Peyer's patch (tissue), 4 donors: ENCODE data around the gene UCP3.

Experiments used
- CTCF ChIP-seq, 6 experiments: fragments of 450-650 bp in 4 of 6; fragments of 200-600 bp in 2 of 6; sonication (generic) in 1 of 6; IDR thresholded peaks; one replicate each; pipeline ENCODE4 v1.5.1; 2017 to 2019; ENCODE audit warnings: antibody characterized with exemption in 6 of 6, mild to moderate bottlenecking in 3 of 6, moderate library complexity in 1 of 6
- POLR2A ChIP-seq, 2 donors: fragments of 450-650 bp; IDR thresholded peaks; one replicate each; pipeline ENCODE4 v1.5.1; 2017; ENCODE audit warnings: antibody characterized with exemption in 2 of 2, mild to moderate bottlenecking in 2 of 2, moderate library complexity in 2 of 2

- TF ChIP-seq CTCF (IDR thresholded peaks at IDR 0.05) (no peak), POLR2A (IDR thresholded peaks at IDR 0.05) (no peak)
Measured at GRCh38 chr11:74035264-74035663, 26.4 kb upstream of the UCP3 start.
